RWPE1 (cell line): ENCODE results near the gene LRRC51.
A peak's percentile ranks its signal among the peaks of the same experiment; 100 is the strongest.

ENCODE experiments used
- CTCF ChIA-PET: fragments of 350-600 bp; sonication (Branson Sonifier 250); formaldehyde crosslinking; extraction: SDS; loops from one replicate; lab custom pipeline; 2021; lab: Yijun Ruan, JAX
- POLR2A ChIA-PET: fragments of 400-600 bp; formaldehyde crosslinking; extraction: SDS; loops from one replicate; lab custom pipeline; 2020; ENCODE audit warnings: antibody characterized with exemption; ENCODE audit not compliant: low non-redundant PET; lab: Yijun Ruan, JAX
- DNase-seq: peaks from one replicate; pipeline ENCODE4 v3.0.0; 2012; ENCODE audit warnings: low spot score
- H3K27ac ChIP-seq: fragments of 450-650 bp; 2 replicates; pipeline ENCODE4 v1.5.1; 2017
- CTCF ChIP-seq: fragments of 450-650 bp; conservative IDR thresholded peaks from 2 replicates; pipeline ENCODE4 v1.5.1; 2017; ENCODE audit warnings: low read depth, mild to moderate bottlenecking

LRRC51 gene

GRCh38 chr11:72039856-72040401 lies 40.7 kb upstream of the LRRC51 start:
- TF ChIP-seq CTCF: no peak
- DNase-seq: no peak
- H3K27ac ChIP-seq: peak overlapping the region; percentile 100
- POLR2A ChIA-PET: interaction anchor here (0.9 kb wide), 1 partner anchor 27 kb away, joined by 4 read pairs; no protein-coding TSS in a partner anchor
- CTCF ChIA-PET: interaction anchor here (0.6 to 3.7 kb wide), 4 partner anchors 14 to 603 kb away, joined by 3 to 18 read pairs (median 4); no protein-coding TSS in a partner anchor

GRCh38 chr11:72040491-72041363 lies 39.9 kb upstream of the LRRC51 start:
- CTCF ChIA-PET: interaction anchor here (0.5 to 3.7 kb wide), 8 partner anchors 14 to 755 kb away, joined by 3 to 18 read pairs (median 4); partner anchors contain the start of genes LRRC51 and NUMA1
- peak; percentile 85 for DNase-seq
- POLR2A ChIA-PET: interaction anchor here (0.9 kb wide), 1 partner anchor 26 kb away, joined by 4 read pairs; no protein-coding TSS in a partner anchor
- H3K27ac ChIP-seq: peak overlapping the region; percentile 100
- no peak for TF ChIP-seq CTCF

- CTCF ChIA-PET: interaction anchor here (0.5 to 3.7 kb wide), 4 partner anchors 16 to 532 kb away, joined by 3 to 18 read pairs (median 4); partner anchors contain the start of genes LRRC51 and NUMA1
- POLR2A ChIA-PET: no interaction called here
- peak overlapping the region; percentile 100 for H3K27ac ChIP-seq
- peak; percentile 57 for DNase-seq
- TF ChIP-seq CTCF: no peak
Measured at GRCh38 chr11:72041364-72042063, 39.1 kb upstream of the LRRC51 start.

GRCh38 chr11:72042064-72042745 lies 38.4 kb upstream of the LRRC51 start:
- no peak for TF ChIP-seq CTCF
- no peak for DNase-seq
- ChIA-PET POLR2A (no interaction called here), CTCF (no interaction called here)
- H3K27ac ChIP-seq: peak overlapping the region; percentile 100

- H3K27ac ChIP-seq: peak overlapping the region; percentile 33
- POLR2A ChIA-PET: no interaction called here
- no peak for DNase-seq
- TF ChIP-seq CTCF: no peak
- CTCF ChIA-PET: interaction anchor here (0.7 kb wide), 1 partner anchor 45 kb away, joined by 4 read pairs; no protein-coding TSS in a partner anchor
Measured at GRCh38 chr11:72045849-72046248, 34.8 kb upstream of the LRRC51 start.
